HL-60 (cell line): ENCODE data around the gene NCOA5.

ENCODE experiments used
- DNase-seq, 2 experiments: peaks; one replicate each; pipeline ENCODE4 v3.0.0-alpha.2; 2010 to 2020; ENCODE audit warnings: low read depth in 1 of 2, low spot score in 1 of 2
- H3K27ac ChIP-seq: fragments of 250-450 bp; sonication (Bioruptor Pico); replicated peaks from 2 replicates; pipeline ENCODE4 v1.5.1; 2020; ENCODE audit warnings: mild to moderate bottlenecking, moderate library complexity
- H3K27me3 ChIP-seq: fragments of 250-450 bp; sonication (Bioruptor Pico); 2 replicates; pipeline ENCODE4 v1.5.1; 2021; ENCODE audit warnings: mild to moderate bottlenecking, moderate library complexity; ENCODE audit not compliant: insufficient read depth, poor library complexity, severe bottlenecking
- H3K4me3 ChIP-seq: replicated peaks from 2 replicates; pipeline ENCODE4 v1.5.1; 2011; ENCODE audit warnings: mild to moderate bottlenecking, control low read depth, low read length; ENCODE audit not compliant: insufficient read depth
- CTCF ChIP-seq: IDR thresholded peaks from one replicate; pipeline ENCODE4 v1.5.1; 2011; ENCODE audit warnings: low read length, control low read depth, inconsistent platforms; ENCODE audit not compliant: insufficient read depth
- GABPA ChIP-seq: IDR thresholded peaks from 2 replicates; pipeline ENCODE4 v1.6.1; 2012; ENCODE audit warnings: low read depth
- POLR2AphosphoS5 ChIP-seq: IDR thresholded peaks from 2 replicates; pipeline ENCODE4 v1.6.1; 2012; ENCODE audit warnings: low read depth
- REST ChIP-seq: IDR thresholded peaks from 2 replicates; pipeline ENCODE4 v1.6.1; 2012; ENCODE audit warnings: low read depth; ENCODE audit not compliant: insufficient replicate concordance
- SPI1 ChIP-seq: IDR thresholded peaks from 2 replicates; pipeline ENCODE4 v1.6.1; 2012; ENCODE audit warnings: low read depth, mild to moderate bottlenecking, borderline replicate concordance

NCOA5 gene

GRCh38 chr20:46104262-46104661 lies 14.5 kb upstream of the NCOA5 start:
- Histone ChIP-seq H3K27ac (no peak overlapping the region), H3K27me3 (peaks cover 36% of the 10 kb centered on the region), H3K4me3 (no peak overlapping the region)
- TF ChIP-seq SPI1 (no peak), CTCF (no peak), POLR2AphosphoS5 (no peak), GABPA (no peak), REST (no peak)
- no peak for DNase-seq

GRCh38 chr20:46102940-46103339 lies 13.2 kb upstream of the NCOA5 start:
- TF ChIP-seq GABPA (no peak), POLR2AphosphoS5 (no peak), REST (no peak), CTCF (no peak), SPI1 (no peak)
- H3K27ac ChIP-seq, result no peak overlapping the region
- no peak overlapping the region for H3K4me3 ChIP-seq
- peaks cover 47% of the 10 kb centered on the region for H3K27me3 ChIP-seq
- no peak for DNase-seq

GRCh38 chr20:46101957-46102356 lies 12.2 kb upstream of the NCOA5 start:
- no peak overlapping the region for H3K27ac ChIP-seq
- peaks cover 47% of the 10 kb centered on the region for H3K27me3 ChIP-seq
- no peak for DNase-seq

More at GRCh38 chr20:46101957-46102356, 12.2 kb upstream of the NCOA5 start:
- TF ChIP-seq SPI1, result no peak
- no peak for TF ChIP-seq GABPA
- TF ChIP-seq POLR2AphosphoS5, result no peak
- no peak for TF ChIP-seq REST
- TF ChIP-seq CTCF, result no peak
- no peak overlapping the region for H3K4me3 ChIP-seq
